HEK293 (cell line): ENCODE measurements around the gene TRIM65.

Experiments
- CTCF ChIA-PET: fragments of 350-600 bp; formaldehyde crosslinking; extraction: SDS; loops from one replicate; lab custom pipeline; 2021; ENCODE audit warnings: antibody characterized with exemption; lab: Yijun Ruan, JAX
- POLR2A ChIA-PET: fragments of 300-600 bp; formaldehyde crosslinking; extraction: SDS; loops from one replicate; lab custom pipeline; 2020; ENCODE audit warnings: antibody characterized with exemption, inconsistent platforms; lab: Yijun Ruan, JAX
- H3K27ac ChIP-seq: fragments of 200-500 bp; sonication (Bioruptor generic); 2 replicates; pipeline ENCODE4 v1.5.1; 2014; ENCODE audit warnings: low read depth, low read length, control low read depth, inconsistent platforms; ENCODE audit errors: extremely low read depth
- H3K36me3 ChIP-seq, 2 experiments: fragments of 200-500 bp in 1 of 2; sonication (Bioruptor generic) in 1 of 2; 1 replicate in 1 of 2; 2 replicates in 1 of 2; pipeline ENCODE4 v1.5.1; 2014 to 2017; ENCODE audit warnings: inconsistent platforms in 2 of 2, low read length in 2 of 2; ENCODE audit not compliant: control insufficient read depth in 2 of 2, insufficient read depth in 1 of 2
- H3K4me1 ChIP-seq: fragments of 200-500 bp; sonication (Bioruptor generic); 2 replicates; pipeline ENCODE4 v1.5.1; 2014; ENCODE audit warnings: mild to moderate bottlenecking, low read length, inconsistent platforms; ENCODE audit not compliant: control insufficient read depth, insufficient read depth
- H3K4me3 ChIP-seq: 2 replicates; pipeline ENCODE4 v1.5.1; 2011; ENCODE audit warnings: low read depth, mild to moderate bottlenecking, control low read depth, low read length, moderate library complexity
- H3K9me3 ChIP-seq: fragments of 200-500 bp; sonication (Bioruptor generic); 2 replicates; pipeline ENCODE4 v1.5.1; 2014; ENCODE audit warnings: low read depth, low read length, inconsistent platforms; ENCODE audit not compliant: control insufficient read depth, insufficient read depth
- HOXA7 ChIP-seq: sonication (generic); formaldehyde crosslinking; IDR thresholded peaks from 2 replicates; pipeline ENCODE4 v1.8.1; 2022; ENCODE audit warnings: missing genetic modification reagents, borderline replicate concordance
- IKZF3 ChIP-seq: fragments of 450-650 bp; IDR thresholded peaks from 2 replicates; pipeline ENCODE4 v1.5.0; 2018; ENCODE audit warnings: missing biosample characterization, mild to moderate bottlenecking, missing genetic modification characterization, moderate library complexity
- KLF7 ChIP-seq: fragments of 450-650 bp; formaldehyde crosslinking; IDR thresholded peaks from 2 replicates; pipeline ENCODE4 v1.5.1; 2016; ENCODE audit warnings: missing biosample characterization, missing genetic modification characterization, borderline replicate concordance
- OSR2 ChIP-seq: fragments of 450-650 bp; formaldehyde crosslinking; IDR thresholded peaks from 2 replicates; pipeline ENCODE4 v1.5.1; 2016; ENCODE audit warnings: missing biosample characterization, missing genetic modification characterization
- SP3 ChIP-seq: fragments of 450-650 bp; formaldehyde crosslinking; IDR thresholded peaks from 2 replicates; pipeline ENCODE4 v1.5.1; 2016; ENCODE audit warnings: missing biosample characterization, missing genetic modification characterization
- ZBTB6 ChIP-seq: fragments of 450-650 bp; formaldehyde crosslinking; IDR thresholded peaks from 2 replicates; pipeline ENCODE4 v1.5.1; 2017; ENCODE audit warnings: missing biosample characterization, missing genetic modification characterization
- ZNF175 ChIP-seq: fragments of 450-650 bp; formaldehyde crosslinking; IDR thresholded peaks from 2 replicates; pipeline ENCODE4 v1.5.1; 2016; ENCODE audit warnings: missing biosample characterization, missing genetic modification characterization
- ZNF184 ChIP-seq: fragments of 450-650 bp; IDR thresholded peaks from 2 replicates; pipeline ENCODE4 v1.5.1; 2018; ENCODE audit warnings: missing biosample characterization, mild to moderate bottlenecking, missing genetic modification characterization
- ZNF239 ChIP-seq: fragments of 450-650 bp; formaldehyde crosslinking; IDR thresholded peaks from 2 replicates; pipeline ENCODE4 v1.5.1; 2016; ENCODE audit warnings: missing biosample characterization, missing genetic modification characterization
- ZNF274 ChIP-seq, 2 experiments: fragments of 200-500 bp in 1 of 2; fragments of 450-650 bp in 1 of 2; sonication (Bioruptor generic) in 1 of 2; formaldehyde crosslinking in 1 of 2; IDR thresholded peaks; 2 replicates each; pipeline versions ENCODE4 v1.5.1 to v1.6.1; 2014 to 2016; ENCODE audit warnings: borderline replicate concordance in 1 of 2, inconsistent platforms in 1 of 2, low read length in 1 of 2, missing biosample characterization in 1 of 2, missing genetic modification characterization in 1 of 2
- ZNF341 ChIP-seq: fragments of 450-650 bp; formaldehyde crosslinking; IDR thresholded peaks from 2 replicates; pipeline ENCODE4; 2016; ENCODE audit warnings: low read depth, missing biosample characterization, missing genetic modification characterization
- ZNF350 ChIP-seq: fragments of 450-650 bp; formaldehyde crosslinking; IDR thresholded peaks from 2 replicates; pipeline ENCODE4 v1.5.0; 2017; ENCODE audit warnings: missing biosample characterization, mild to moderate bottlenecking, missing genetic modification characterization
- ZNF354C ChIP-seq: fragments of 450-650 bp; formaldehyde crosslinking; IDR thresholded peaks from 2 replicates; pipeline ENCODE4 v1.5.1; 2016; ENCODE audit warnings: missing biosample characterization, missing genetic modification characterization, low read depth, borderline replicate concordance
- ZNF37A ChIP-seq: fragments of 450-650 bp; IDR thresholded peaks from 2 replicates; pipeline ENCODE4 v1.5.1; 2018; ENCODE audit warnings: missing biosample characterization, missing genetic modification characterization
- ZNF391 ChIP-seq: fragments of 450-650 bp; formaldehyde crosslinking; IDR thresholded peaks from 2 replicates; pipeline ENCODE4 v1.5.1; 2016; ENCODE audit warnings: low read depth, missing biosample characterization, missing genetic modification characterization, borderline replicate concordance
- ZNF404 ChIP-seq: fragments of 450-650 bp; formaldehyde crosslinking; IDR thresholded peaks from 2 replicates; pipeline ENCODE4 v1.5.1; 2017; ENCODE audit warnings: missing biosample characterization, missing genetic modification characterization
- ZNF514 ChIP-seq: fragments of 450-650 bp; formaldehyde crosslinking; IDR thresholded peaks from 2 replicates; pipeline ENCODE4 v1.5.1; 2016; ENCODE audit warnings: missing biosample characterization, missing genetic modification characterization
- ZNF645 ChIP-seq: fragments of 450-650 bp; formaldehyde crosslinking; IDR thresholded peaks from 2 replicates; pipeline ENCODE4; 2016; ENCODE audit warnings: missing biosample characterization, missing genetic modification characterization
- ZNF76 ChIP-seq: fragments of 450-650 bp; formaldehyde crosslinking; IDR thresholded peaks from 2 replicates; pipeline ENCODE4; 2016; ENCODE audit warnings: low read depth, missing biosample characterization, missing genetic modification characterization, borderline replicate concordance
- ZNF830 ChIP-seq: fragments of 450-650 bp; IDR thresholded peaks from 2 replicates; pipeline ENCODE4 v1.5.0; 2018; ENCODE audit warnings: missing biosample characterization, missing genetic modification characterization, low read depth, mild to moderate bottlenecking, moderate library complexity

TRIM65 gene

GRCh38 chr17:75899353-75899752 lies 2.6 kb upstream of the TRIM65 start:
- Histone ChIP-seq H3K36me3 (peaks cover 31 to 58% of the 10 kb centered on the region in 2 experiments), H3K4me3 (no peak overlapping the region), H3K4me1 (peaks cover 17% of the 10 kb centered on the region), H3K27ac (peak overlapping the region; percentile 16; the same call in 1 of the 2 replicates)
- POLR2A ChIA-PET = interaction anchor here (2.0 kb wide), 1 partner anchor 119 kb away, joined by 10 read pairs; a partner anchor contains a TSS
- CTCF ChIA-PET = interaction anchor here (0.6 to 4.0 kb wide), 4 partner anchors 38 to 106 kb away, joined by 3 to 18 read pairs (median 4); no protein-coding TSS in a partner anchor
- TF ChIP-seq ZBTB6 (tag by site-specific recombination) (peak; percentile 53; the same call in 1 of the 2 replicates), ZNF514 (no peak), IKZF3 (tag by site-specific recombination) (no peak), ZNF76 (no peak)
- TF ChIP-seq, all 188 proteins: peak for 1
- no peaks in the 10 kb centered on the region for H3K9me3 ChIP-seq

- Histone ChIP-seq H3K9me3 (no peaks in the 10 kb centered on the region), H3K27ac (no peak overlapping the region), H3K36me3 (peaks cover 31 to 58% of the 10 kb centered on the region in 2 experiments), H3K4me1 (peaks cover 17% of the 10 kb centered on the region), H3K4me3 (no peak overlapping the region)
- POLR2A ChIA-PET = interaction anchor here (1.3 to 2.0 kb wide), 2 partner anchors 80 to 119 kb away, joined by 3 to 10 read pairs; partner anchors contain the start of genes ACOX1 and TEN1
- CTCF ChIA-PET = interaction anchor here (0.6 to 4.0 kb wide), 5 partner anchors 37 to 106 kb away, joined by 3 to 18 read pairs (median 4); no protein-coding TSS in a partner anchor
- TF ChIP-seq ZNF274 (IDR thresholded peaks at IDR 0.05; ENCODE audit: low read length) (no peak), ZNF274 (tag by site-specific recombination; IDR thresholded peaks at IDR 0.05; ENCODE audit: borderline replicate concordance) (no peak), ZNF830 (tag by site-specific recombination) (no peak), ZNF354C (no peak), ZNF391 (no peak), ZNF37A (no peak), ZNF175 (tag by site-specific recombination) (no peak), ZNF184 (no peak), ZNF645 (tag by site-specific recombination) (no peak), KLF7 (tag by site-specific recombination) (no peak), ZNF404 (tag by site-specific recombination) (no peak)
Measured at GRCh38 chr17:75898791-75899190, 2.0 kb upstream of the TRIM65 start.

GRCh38 chr17:75898065-75898464 lies 1.3 kb upstream of the TRIM65 start:
- H3K4me1 ChIP-seq = peaks cover 10% of the 10 kb centered on the region
- CTCF ChIA-PET = interaction anchor here (0.9 to 4.3 kb wide), 5 partner anchors 20 to 107 kb away, joined by 3 to 28 read pairs (median 11); partner anchors contain the start of gene TRIM47
- POLR2A ChIA-PET = interaction anchor here (0.5 to 3.2 kb wide), 5 partner anchors 40 to 118 kb away, joined by 3 to 19 read pairs (median 4); partner anchors contain the start of genes ACOX1, TEN1 and WBP2
- no peaks in the 10 kb centered on the region for H3K9me3 ChIP-seq
- H3K36me3 ChIP-seq = peaks cover 25 to 55% of the 10 kb centered on the region in 2 experiments
- H3K27ac ChIP-seq = peak overlapping the region; percentile 98
- H3K4me3 ChIP-seq = no peak overlapping the region
- TF ChIP-seq HOXA7 (CRISPR knock-in tag) = no peak
- TF ChIP-seq SP3 = no peak
- TF ChIP-seq ZNF350 (tag by site-specific recombination) = no peak
- TF ChIP-seq ZNF239 (tag by site-specific recombination) = no peak
- 0 out of 2 replicates have a peak, but pooled peaks have one; percentile 29 for TF ChIP-seq IKZF3 (tag by site-specific recombination)
- no peak for TF ChIP-seq ZNF645 (tag by site-specific recombination)
- TF ChIP-seq OSR2 (tag by site-specific recombination) = no peak
- TF ChIP-seq ZNF341 (tag by site-specific recombination) = no peak
